NOMO-1 (cell line): Measurements from ENCODE around the gene DPF1.

Experiments used
- DNase-seq, 2 experiments: peaks; one replicate each; lab custom pipeline; 2025; ENCODE audit not compliant: unreplicated experiment in 2 of 2; lab: John Stamatoyannopoulos, UW

DPF1 gene

DNA sequence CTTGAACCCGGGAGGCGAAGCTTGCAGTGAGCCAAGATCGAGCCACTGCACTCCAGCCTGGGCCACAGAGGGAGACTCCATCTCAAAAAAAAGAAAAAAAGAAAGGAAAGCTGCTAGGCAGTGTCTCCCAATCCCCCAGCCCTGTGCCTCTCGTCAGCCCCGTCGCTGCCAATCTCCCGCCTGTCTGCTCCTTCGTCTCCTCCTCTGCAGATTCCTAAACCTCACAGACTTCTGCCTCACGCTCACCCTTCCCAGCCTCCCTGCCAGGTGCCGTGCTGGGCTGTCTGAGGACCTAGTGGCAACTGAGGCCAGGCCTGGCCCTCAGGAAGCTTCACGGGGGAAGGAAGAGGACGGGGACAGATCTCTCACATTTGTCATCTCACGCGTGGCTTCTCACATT is 21.5 kb downstream of the DPF1 start:
- DNase-seq, result no peak

DNA sequence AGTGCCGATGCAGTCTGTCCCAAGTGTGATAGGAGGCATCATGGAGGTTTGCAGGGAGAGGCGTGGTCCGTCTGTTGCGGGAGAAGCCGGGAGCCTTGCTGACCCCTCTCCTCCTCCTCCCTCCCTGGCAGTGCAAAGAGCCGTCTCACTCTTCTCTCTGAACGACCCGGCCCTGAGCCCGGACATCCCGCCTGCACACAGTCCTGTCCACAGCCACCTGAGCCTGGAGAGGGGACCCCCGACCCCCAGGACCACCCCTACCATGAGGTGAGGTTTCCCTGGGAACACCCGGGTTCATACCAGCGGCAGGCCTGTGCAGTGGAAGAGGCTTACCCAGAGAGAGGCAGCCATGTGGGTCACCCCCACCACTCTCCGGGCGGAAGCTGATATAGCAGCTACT is 22.3 kb downstream of the DPF1 start:
- no peak for DNase-seq

DNA sequence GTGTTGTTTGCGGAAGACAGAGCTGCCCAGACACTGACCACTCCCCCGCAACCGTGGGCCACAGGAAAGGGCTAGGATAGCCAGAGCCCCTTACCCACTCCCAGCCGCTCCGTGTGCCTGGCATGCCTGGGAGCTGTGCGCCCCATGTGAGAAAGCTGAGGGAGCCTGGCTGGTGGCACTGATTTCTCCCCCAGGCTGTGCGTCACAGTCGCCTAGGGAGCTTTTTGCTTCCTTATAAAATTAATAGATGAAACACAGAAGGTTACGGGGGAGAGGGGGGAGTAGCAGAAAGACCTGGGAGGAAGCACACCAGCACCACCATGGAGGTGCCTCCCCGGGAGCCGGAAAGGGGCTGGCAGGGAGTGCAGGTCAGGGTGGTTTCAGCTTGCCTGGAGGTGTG is 24.7 kb downstream of the DPF1 start:
- DNase-seq, result no peak

DNA sequence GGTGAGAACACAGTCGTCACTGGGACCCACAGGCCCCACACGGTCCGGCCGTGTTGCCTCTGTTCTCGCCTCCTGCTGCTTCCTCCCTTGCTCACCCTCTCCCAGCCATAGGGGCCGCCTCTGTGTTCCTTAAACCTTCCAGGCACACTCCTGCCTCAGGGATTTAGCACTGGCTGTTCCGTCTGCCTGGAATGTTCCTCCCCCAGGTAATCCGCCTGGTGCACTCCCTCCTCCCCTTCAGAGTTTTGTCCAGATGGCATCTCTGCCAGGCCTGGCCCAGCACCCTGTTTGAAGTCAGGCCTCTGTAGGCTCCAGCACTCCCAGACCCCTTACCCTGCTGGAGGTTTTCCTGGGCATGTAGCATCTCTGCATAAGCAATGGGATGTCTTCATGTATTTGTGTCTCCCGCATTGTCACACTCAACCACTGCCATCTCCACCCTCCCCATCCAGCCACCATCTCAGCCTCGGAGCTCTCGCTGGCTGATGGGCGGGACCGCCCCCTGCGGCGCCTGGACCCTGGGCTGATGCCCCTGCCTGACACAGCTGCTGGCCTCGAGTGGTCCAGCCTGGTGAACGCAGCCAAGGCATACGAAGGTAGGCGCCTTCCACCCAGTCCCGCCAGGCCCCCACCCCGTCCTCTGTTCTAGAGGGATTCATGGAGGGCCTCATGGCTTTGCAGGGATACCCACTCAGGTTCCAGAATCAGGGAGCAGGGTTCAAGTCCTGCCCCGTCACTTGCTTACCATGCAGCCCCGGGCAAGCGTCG is 25.9 kb downstream of the DPF1 start:
- DNase-seq, result no peak

GRCh38 chr19:38196948-38197656 is 26.9 kb downstream of the DPF1 start:
- DNase-seq, result no peak

- no peak for DNase-seq
These were observed 27.7 kb downstream of the DPF1 start for GRCh38 chr19:38196245-38196837.

DNA sequence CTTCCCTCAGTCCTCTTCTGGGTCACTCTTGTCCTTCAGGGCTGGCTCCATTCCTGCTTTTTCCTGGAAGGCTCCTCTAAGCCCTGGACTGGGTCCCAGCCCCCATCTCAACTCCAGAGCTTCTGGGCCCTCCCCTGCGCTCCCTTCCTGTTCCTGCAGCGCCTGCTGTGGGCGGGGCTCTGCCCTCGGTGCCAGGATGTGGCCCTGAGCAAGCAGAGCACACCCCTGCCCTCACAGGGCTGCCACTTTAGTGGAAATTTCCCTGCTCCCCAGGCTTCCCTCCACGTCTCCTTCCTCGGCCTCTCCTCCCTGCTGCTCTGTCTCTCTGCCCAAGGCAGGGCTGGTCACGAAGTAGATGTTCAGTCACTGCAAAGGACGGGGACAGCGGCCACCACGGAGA is 28.8 kb downstream of the DPF1 start:
- no peak for DNase-seq

GRCh38 chr19:38194061-38194701 is 29.8 kb downstream of the DPF1 start:
- DNase-seq, result no peak

- DNase-seq, result no peak
These were observed 30.6 kb downstream of the DPF1 start for GRCh38 chr19:38193445-38193844.

DNA sequence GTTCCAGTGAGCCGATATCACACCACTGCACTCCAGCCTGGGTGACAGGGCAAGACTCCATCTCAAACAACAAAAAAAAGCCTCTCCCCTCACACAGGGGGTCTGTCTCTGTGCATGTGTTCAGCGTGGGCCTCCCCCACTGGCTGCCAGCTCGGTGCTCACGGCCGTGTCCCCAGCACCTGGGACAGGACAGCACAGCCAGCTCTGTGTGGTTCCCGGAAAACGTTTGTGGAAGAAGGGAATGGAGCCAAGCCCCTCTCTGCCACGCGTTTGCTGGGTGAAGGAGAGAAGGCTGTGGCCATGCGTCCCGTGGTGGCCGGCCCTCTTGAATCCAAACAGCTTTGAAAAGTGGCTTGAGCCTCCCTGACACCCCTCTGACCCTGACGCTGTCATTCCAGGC is 32.3 kb downstream of the DPF1 start:
- no peak for DNase-seq

DNA sequence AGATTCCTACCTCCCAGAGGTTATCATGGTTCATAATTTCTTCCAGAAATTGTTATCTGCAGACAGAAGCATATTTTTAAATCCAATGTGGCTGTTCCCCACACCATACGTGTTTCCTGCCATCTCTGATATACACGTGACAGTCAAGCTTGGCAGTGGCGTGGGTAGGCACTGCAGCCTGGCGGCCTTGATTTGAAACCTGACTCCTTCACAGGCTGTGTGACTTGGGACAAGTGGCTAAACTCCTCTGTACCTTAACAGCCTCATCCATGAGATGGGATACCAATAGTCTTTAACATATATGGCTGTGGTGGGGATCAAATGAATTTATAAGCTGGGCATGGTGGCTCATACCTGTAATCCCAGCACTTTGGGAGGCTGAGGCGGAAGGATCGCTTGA is 33.2 kb downstream of the DPF1 start:
- DNase-seq, result no peak

- DNase-seq, result no peak
These were observed 34.0 kb downstream of the DPF1 start for GRCh38 chr19:38190061-38190460.

GRCh38 chr19:38185562-38185961 is 38.5 kb downstream of the DPF1 start:
- DNase-seq, result no peak

- DNase-seq, result no peak
These were observed 39.2 kb downstream of the DPF1 start for GRCh38 chr19:38184815-38185214.

DNA sequence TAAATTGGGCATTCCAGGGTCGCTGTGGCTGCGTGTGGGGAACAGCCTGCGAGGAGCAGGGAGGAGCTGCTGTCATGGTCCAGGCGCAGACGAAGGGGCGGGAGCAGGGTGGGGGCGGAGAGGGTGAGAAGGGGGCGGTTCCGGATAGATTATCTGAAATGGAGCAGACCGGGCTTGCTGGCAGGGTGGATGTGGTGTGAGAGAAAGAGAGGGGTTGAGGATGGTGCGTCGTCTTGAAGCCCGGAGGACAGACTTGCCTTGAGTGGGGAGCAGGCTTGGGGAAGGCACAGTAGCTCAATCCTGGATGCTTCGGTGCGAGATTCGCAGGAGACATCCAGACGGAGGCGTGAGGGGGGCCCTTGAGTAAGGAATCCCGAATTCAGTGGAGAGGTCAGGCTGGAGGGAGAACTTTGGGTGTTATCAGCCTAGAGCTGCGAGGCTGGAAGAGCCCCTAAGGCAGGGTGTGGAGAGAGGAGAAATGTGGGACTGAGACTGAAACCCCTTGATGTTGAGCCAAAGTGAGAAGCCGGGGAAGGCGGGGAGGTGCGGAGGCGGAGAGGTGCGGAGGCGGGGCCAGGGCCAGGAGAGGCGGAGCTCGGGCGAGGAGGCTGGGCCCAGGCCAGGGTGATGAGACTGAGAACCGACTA is 40.6 kb downstream of the DPF1 start:
- no peak for DNase-seq

- DNase-seq, result no peak
These were observed 41.3 kb downstream of the DPF1 start for GRCh38 chr19:38182536-38183210.

DNA sequence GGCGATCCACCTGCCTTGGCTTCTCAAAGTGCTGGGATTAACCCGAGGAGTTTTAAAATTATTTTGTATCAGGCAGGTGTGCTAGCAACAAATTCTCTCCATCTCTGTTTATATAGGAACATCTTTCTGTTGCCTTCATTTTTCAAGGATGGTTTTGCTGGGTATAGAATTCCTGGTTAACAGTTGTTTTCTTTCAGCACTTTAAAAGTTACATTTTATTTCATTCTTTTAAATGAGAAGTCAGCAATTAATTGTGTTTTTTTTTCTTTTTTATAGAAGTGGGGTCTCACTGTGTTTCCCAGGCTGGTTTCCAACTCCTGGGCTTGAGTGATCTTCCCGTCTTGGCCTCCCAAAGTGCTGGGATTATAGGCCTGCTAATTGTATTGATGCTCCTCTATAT is 44.0 kb downstream of the DPF1 start:
- DNase-seq, result no peak

- DNase-seq, result no peak
These were observed 48.6 kb downstream of the DPF1 start for GRCh38 chr19:38175422-38175821.

DNA sequence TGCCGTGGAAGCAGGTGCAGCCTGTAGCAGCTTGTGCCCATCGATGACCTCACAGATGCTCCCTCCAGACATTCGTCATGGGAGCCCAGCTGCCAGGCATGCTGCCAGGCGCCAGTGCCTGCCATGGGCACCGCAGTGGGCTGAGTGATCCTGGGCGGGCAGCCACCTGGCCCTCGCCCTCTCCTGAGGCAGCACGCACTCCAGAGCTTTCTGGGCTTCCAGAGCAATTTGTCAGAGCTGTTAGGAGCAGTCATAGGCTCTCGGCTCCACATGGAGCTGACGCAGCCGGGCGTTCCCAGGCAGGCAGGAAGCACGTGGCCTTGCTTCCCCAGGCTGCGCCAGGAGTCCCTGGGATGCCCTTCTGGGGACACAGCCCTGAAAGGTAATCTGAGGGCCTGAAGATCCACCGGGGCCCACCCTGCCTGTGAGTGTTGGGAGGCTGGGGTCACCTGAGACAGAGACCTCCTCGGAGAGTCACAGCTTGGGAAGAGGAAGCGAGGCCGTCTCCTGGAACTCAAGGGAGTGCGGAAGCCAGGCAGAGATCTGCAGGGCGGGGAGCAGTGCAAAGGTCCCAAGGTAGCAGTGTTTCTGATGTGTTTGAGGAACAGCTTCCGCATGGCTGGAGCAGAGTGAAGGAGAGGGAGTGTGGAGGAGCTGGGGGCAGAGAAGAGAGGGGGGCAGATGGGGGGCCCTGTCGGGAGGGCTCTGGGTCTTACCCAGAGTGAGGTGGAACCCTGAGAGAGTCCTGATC is 50.6 kb downstream of the DPF1 start:
- DNase-seq, result no peak

- no peak for DNase-seq
These were observed 52.0 kb downstream of the DPF1 start for GRCh38 chr19:38172001-38172400.
